HL-60 (cell line): ENCODE measurements around the gene SLPI.

Source experiments
- CTCF ChIP-seq: IDR thresholded peaks from one replicate; pipeline ENCODE4 v1.5.1; 2011; ENCODE audit warnings: low read length, control low read depth, inconsistent platforms; ENCODE audit not compliant: insufficient read depth
- POLR2AphosphoS5 ChIP-seq: IDR thresholded peaks from 2 replicates; pipeline ENCODE4 v1.6.1; 2012; ENCODE audit warnings: low read depth

- TF ChIP-seq CTCF: no peak
- TF ChIP-seq POLR2AphosphoS5: no peak
These were observed 8.3 kb downstream of the SLPI start for GRCh38 chr20:45246109-45246508.
